ENCODE results near the gene ARHGEF40. TPM values are rescaled to one million over a fixed set of nuclear protein-coding genes. Genes with fewer than 3 reads are reported as not detected.

Gene ARHGEF40
- total RNA-seq, 1 donor from 2014 or later, result 39.2 TPM

GRCh38 chr14:21024585-21025370, 45.3 kb upstream of the ARHGEF40 start, which contains the start of gene NDRG2:
TSS of gene NDRG2 (minus strand) at chr14:21025061. CDS start at chr14:21023315, 1,746 bp downstream.
- Histone ChIP-seq H3K9me3 (no peaks in the 10 kb centered on the region), H3K4me1 (peaks cover 15% of the 10 kb centered on the region), H3K27me3 (no peaks in the 10 kb centered on the region), H3K36me3 (peaks cover 21% of the 10 kb centered on the region), H3K27ac (peak within 1 kb of the TSS; percentile 88), H3K4me3 (peak within 1 kb of the TSS; percentile 86)
- no peak for TF ChIP-seq CTCF (IDR thresholded peaks at IDR 0.05)
- ATAC-seq, result peak; percentile 90
- intact Hi-C loops (cut with DNase I), result no loop called here
- peak; percentile 91 for DNase-seq

GRCh38 chr14:21025371-21026273, 44.5 kb upstream of the ARHGEF40 start:
- Histone ChIP-seq H3K27me3 (no peaks in the 10 kb centered on the region), H3K4me1 (peaks cover 15% of the 10 kb centered on the region), H3K27ac (peak overlapping the region; percentile 88), H3K36me3 (peaks cover 14% of the 10 kb centered on the region), H3K4me3 (peak overlapping the region; percentile 86), H3K9me3 (no peaks in the 10 kb centered on the region)
- ATAC-seq (peak; percentile 33), DNase-seq (peak; percentile 76)
- intact Hi-C loops (cut with DNase I), result no loop called here
- TF ChIP-seq CTCF (IDR thresholded peaks at IDR 0.05), result no peak

- ATAC-seq, result no peak
- H3K9me3 ChIP-seq, result no peaks in the 10 kb centered on the region
- no peak for DNase-seq
- intact Hi-C loops (cut with DNase I), result no loop called here
- peaks cover 6% of the 10 kb centered on the region for H3K36me3 ChIP-seq
- no peak overlapping the region for H3K4me3 ChIP-seq
- peak overlapping the region; percentile 88 for H3K27ac ChIP-seq
- no peaks in the 10 kb centered on the region for H3K27me3 ChIP-seq
- peaks cover 15% of the 10 kb centered on the region for H3K4me1 ChIP-seq
- no peak for TF ChIP-seq CTCF (IDR thresholded peaks at IDR 0.05)
These were observed 43.7 kb upstream of the ARHGEF40 start for GRCh38 chr14:21026274-21026987.

GRCh38 chr14:21026988-21027315, 43.2 kb upstream of the ARHGEF40 start:
- ATAC-seq (no peak), DNase-seq (no peak)
- no peaks in the 10 kb centered on the region for H3K9me3 ChIP-seq
- H3K27ac ChIP-seq, result peak overlapping the region; percentile 88
- intact Hi-C loops (cut with DNase I), result no loop called here
- H3K27me3 ChIP-seq, result no peaks in the 10 kb centered on the region
- peaks cover 15% of the 10 kb centered on the region for H3K4me1 ChIP-seq
- TF ChIP-seq CTCF (IDR thresholded peaks at IDR 0.05), result no peak
- H3K36me3 ChIP-seq, result peaks cover under 1% of the 10 kb centered on the region
- no peak overlapping the region for H3K4me3 ChIP-seq

- Histone ChIP-seq H3K4me3 (no peak within 1 kb of the TSS), H3K4me1 (peaks cover 5% of the 10 kb centered on the region), H3K36me3 (no peaks in the 10 kb centered on the region), H3K27me3 (no peaks in the 10 kb centered on the region), H3K27ac (no peak within 1 kb of the TSS), H3K9me3 (no peaks in the 10 kb centered on the region)
- no peak for ATAC-seq
- DNase-seq, result no peak
- TF ChIP-seq CTCF (IDR thresholded peaks at IDR 0.05), result no peak
- intact Hi-C loops (cut with DNase I), result no loop called here
These were observed 40.2 kb upstream of the ARHGEF40 start, which contains the start of gene TPPP2 for GRCh38 chr14:21029917-21030316. TSS of gene TPPP2 (plus strand) at chr14:21030217. CDS start at chr14:21030582, 365 bp downstream.

Data from upper lobe of right lung (tissue), 1 donor.